HCT116 (cell line): ENCODE measurements around the gene IGFBP4. TPM values are rescaled to one million over a fixed set of nuclear protein-coding genes. Genes with fewer than 3 reads are reported as not detected.
A peak's percentile ranks its signal among the peaks of the same experiment; 100 is the strongest.

Source experiments
- ATAC-seq: fragments of 200-7000 bp; cut with Tn5 transposase; 2 replicates; pipeline ENCODE4 v1.9.1; 2020; ENCODE audit warnings: mild to moderate bottlenecking, moderate library complexity
- BruUV-seq: library from RNA; stranded (reverse); fragments of 400-500 nt; replicated peaks from 2 replicates; lab custom pipeline; 2021; lab: Mats Ljungman, UMichigan
- CTCF ChIA-PET: fragments of 300-600 bp; sonication (Branson Sonifier 250); formaldehyde crosslinking; loops from one replicate; lab custom pipeline; 2021; ENCODE audit warnings: antibody characterized with exemption; lab: Charles Lee
- POLR2A ChIA-PET: fragments of 300-600, 350-600 bp; sonication (Branson Sonifier 250); formaldehyde crosslinking; loops from one replicate; lab custom pipeline; 2021; ENCODE audit warnings: antibody characterized with exemption; lab: Charles Lee
- RAD21 ChIA-PET, 2 experiments: fragments of 300-600 bp; sonication (Branson Sonifier 250); formaldehyde crosslinking; loops; one replicate each; lab custom pipeline; 2023; ENCODE audit warnings: low total read pairs in 2 of 2; ENCODE audit not compliant: uncharacterized antibody in 2 of 2, unreplicated experiment in 2 of 2, low non-redundant PET in 1 of 2; lab: Charles Lee
- DNase-seq: peaks from one replicate; pipeline ENCODE4 v3.0.0-alpha.2; 2010; ENCODE audit warnings: low read depth, low spot score
- H2AFZ ChIP-seq: fragments of 200-600 bp; shearing (Covaris generic), sonication (generic); 2 replicates; pipeline ENCODE4 v1.6.1; 2017; ENCODE audit warnings: low read depth, mixed run types, mixed read lengths, antibody characterized with exemption, low read length; ENCODE audit not compliant: poor library complexity, severe bottlenecking
- H3K27ac ChIP-seq: 2 replicates; pipeline ENCODE4 v1.5.1; 2012; ENCODE audit warnings: low read depth, low read length
- H3K27me3 ChIP-seq: fragments of 200-600 bp; sonication (generic); 2 replicates; pipeline ENCODE4 v1.6.1; 2016; ENCODE audit warnings: mixed run types, low read length, mixed read lengths; ENCODE audit not compliant: insufficient read depth
- H3K36me3 ChIP-seq, 2 experiments: fragments of 200-500 bp in 1 of 2; fragments of 200-600 bp in 1 of 2; sonication (Bioruptor generic) in 1 of 2; sonication (generic) in 1 of 2; 2 replicates each; pipeline versions ENCODE4 v1.5.1 to v1.6.1; 2014 to 2016; ENCODE audit warnings: low read length in 2 of 2, inconsistent platforms in 1 of 2, mixed read lengths in 1 of 2, mixed run types in 1 of 2; ENCODE audit not compliant: insufficient read depth in 2 of 2, control insufficient read depth in 1 of 2
- H3K4me1 ChIP-seq, 2 experiments: fragments of 200-600 bp in 1 of 2; sonication (generic) in 1 of 2; 2 replicates each; pipeline versions ENCODE4 v1.5.1 to v1.6.1; 2012 to 2017; ENCODE audit warnings: low read length in 2 of 2, inconsistent platforms in 1 of 2, mild to moderate bottlenecking in 1 of 2, mixed read lengths in 1 of 2, mixed run types in 1 of 2, moderate library complexity in 1 of 2; ENCODE audit not compliant: insufficient read depth in 2 of 2, control insufficient read depth in 1 of 2
- H3K4me2 ChIP-seq: fragments of 200-600 bp; sonication (generic); 2 replicates; pipeline ENCODE4 v1.6.1; 2017; ENCODE audit warnings: mixed run types, low read length, mixed read lengths
- H3K4me3 ChIP-seq, 2 experiments: fragments of 200-600 bp in 1 of 2; sonication (generic) in 1 of 2; replicated peaks in 1 of 2; 2 replicates each; pipeline ENCODE4 v1.5.1; 2011 to 2016; ENCODE audit warnings: low read length in 2 of 2, control low read depth in 1 of 2, low read depth in 1 of 2, mild to moderate bottlenecking in 1 of 2, mixed read lengths in 1 of 2, mixed run types in 1 of 2
- H3K79me2 ChIP-seq: fragments of 200-600 bp; sonication (generic); 2 replicates; pipeline ENCODE4 v1.6.1; 2017; ENCODE audit warnings: mild to moderate bottlenecking, mixed run types, low read length, moderate library complexity, mixed read lengths; ENCODE audit not compliant: insufficient read depth
- H3K9ac ChIP-seq: fragments of 200-600 bp; sonication (generic); 2 replicates; pipeline ENCODE4 v1.6.1; 2016; ENCODE audit warnings: low read length, mixed read lengths
- H3K9me2 ChIP-seq: fragments of 200-600 bp; sonication (generic), shearing (Covaris generic); 2 replicates; pipeline ENCODE4 v1.6.1; 2017; ENCODE audit warnings: mixed run types, mild to moderate bottlenecking, moderate library complexity; ENCODE audit not compliant: insufficient read depth
- H3K9me3 ChIP-seq, 2 experiments: fragments of 200-500 bp in 1 of 2; fragments of 200-600 bp in 1 of 2; sonication (Bioruptor generic) in 1 of 2; sonication (generic) in 1 of 2; 2 replicates each; pipeline ENCODE4 v1.6.1; 2014 to 2017; ENCODE audit warnings: low read length in 2 of 2, mixed read lengths in 2 of 2, inconsistent platforms in 1 of 2, low read depth in 1 of 2, mild to moderate bottlenecking in 1 of 2, mixed run types in 1 of 2, moderate library complexity in 1 of 2; ENCODE audit not compliant: control insufficient read depth in 1 of 2, insufficient read depth in 1 of 2
- H4K20me1 ChIP-seq: fragments of 200-600 bp; sonication (generic), shearing (Covaris generic); 2 replicates; pipeline ENCODE4 v1.6.1; 2017; ENCODE audit warnings: mixed run types, mild to moderate bottlenecking, moderate library complexity; ENCODE audit not compliant: insufficient read depth
- CBX3 ChIP-seq: IDR thresholded peaks from 2 replicates; pipeline ENCODE4 v1.6.1; 2012; ENCODE audit warnings: low read depth
- CEBPB ChIP-seq: IDR thresholded peaks from 2 replicates; pipeline ENCODE4 v1.6.1; 2012; ENCODE audit warnings: low read depth
- CTCF ChIP-seq, 3 experiments: fragments of 200-600 bp in 1 of 3; sonication (generic) in 1 of 3; IDR thresholded peaks in 2 of 3; conservative IDR thresholded peaks in 1 of 3; 2 replicates each; pipeline ENCODE4 v1.5.1; 2012 to 2017; ENCODE audit warnings: low read depth in 2 of 3, low read length in 2 of 3, antibody characterized with exemption in 1 of 3, borderline replicate concordance in 1 of 3, control low read depth in 1 of 3, mild to moderate bottlenecking in 1 of 3, mixed read lengths in 1 of 3, mixed run types in 1 of 3, moderate library complexity in 1 of 3; ENCODE audit not compliant: insufficient read depth in 1 of 3
- EGR1 ChIP-seq: IDR thresholded peaks from 2 replicates; pipeline ENCODE4 v1.6.1; 2012; ENCODE audit warnings: low read depth
- EZH2 ChIP-seq: fragments of 200-600 bp; sonication (generic); IDR thresholded peaks from 2 replicates; pipeline ENCODE4 v1.6.1; 2017; ENCODE audit warnings: antibody characterized with exemption, mixed run types
- EZH2phosphoT487 ChIP-seq: fragments of 200-600 bp; IDR thresholded peaks from 2 replicates; pipeline ENCODE4 v1.6.1; 2018; ENCODE audit warnings: antibody characterized with exemption, borderline replicate concordance
- FOSL1 ChIP-seq: IDR thresholded peaks from 2 replicates; pipeline ENCODE4 v1.6.1; 2012; ENCODE audit warnings: low read depth
- JUND ChIP-seq: IDR thresholded peaks from 2 replicates; pipeline ENCODE4 v1.6.1; 2012
- POLR2A ChIP-seq: IDR thresholded peaks from 2 replicates; pipeline ENCODE4 v1.7.0; 2011; ENCODE audit warnings: borderline replicate concordance; ENCODE audit not compliant: insufficient read depth, insufficient read length; ENCODE audit errors: extremely low read depth
- POLR2AphosphoS5 ChIP-seq: IDR thresholded peaks from 2 replicates; pipeline ENCODE4 v1.6.1; 2011; ENCODE audit warnings: mild to moderate bottlenecking, low read depth, low read length, moderate library complexity
- RAD21 ChIP-seq: IDR thresholded peaks from 2 replicates; pipeline ENCODE4 v1.6.1; 2012; ENCODE audit warnings: low read depth, mild to moderate bottlenecking
- REST ChIP-seq: IDR thresholded peaks from 2 replicates; pipeline ENCODE4 v1.6.1; 2012; ENCODE audit warnings: low read depth
- SIN3A ChIP-seq: IDR thresholded peaks from 2 replicates; pipeline ENCODE4 v1.6.1; 2012; ENCODE audit warnings: low read depth
- SP1 ChIP-seq: IDR thresholded peaks from 2 replicates; pipeline ENCODE4 v1.6.1; 2012; ENCODE audit warnings: low read depth
- SRF ChIP-seq: IDR thresholded peaks from 2 replicates; pipeline ENCODE4 v1.6.1; 2012; ENCODE audit warnings: low read depth
- YY1 ChIP-seq: IDR thresholded peaks from 2 replicates; pipeline ENCODE4 v1.6.1; 2011; ENCODE audit warnings: low read length, low read depth, moderate library complexity, mild to moderate bottlenecking; ENCODE audit not compliant: insufficient replicate concordance; ENCODE audit errors: extremely low read depth
- ZBTB33 ChIP-seq: IDR thresholded peaks from 2 replicates; pipeline ENCODE4 v1.6.1; 2011; ENCODE audit warnings: mild to moderate bottlenecking, low read length, moderate library complexity; ENCODE audit not compliant: insufficient replicate concordance; ENCODE audit errors: extremely low read depth
- ZFX ChIP-seq: fragments of 450-650 bp; IDR thresholded peaks from 2 replicates; pipeline ENCODE4 v1.6.1; 2017
- ZNF274 ChIP-seq: fragments of 200-500 bp; sonication (Bioruptor generic); IDR thresholded peaks from 2 replicates; pipeline ENCODE4 v1.6.1; 2014; ENCODE audit warnings: mild to moderate bottlenecking, low read depth, low read length, inconsistent platforms
- intact Hi-C: fragments of 100-400 bp; cut with micrococcal nuclease; formaldehyde crosslinking; loops from 2 replicates; pipeline ENCODE4 v1.10.0; 2022
- total RNA-seq: library from RNA; stranded (reverse); gene quantifications from one replicate; pipeline ENCODE4 v1.2.1, GENCODE V29; 2021; ENCODE audit not compliant: unreplicated experiment

Gene IGFBP4
- total RNA-seq, 1 experiment from 2014 or later = 2.0 TPM

- Histone ChIP-seq H4K20me1 (no peaks in the 10 kb centered on the region), H3K4me1 (peaks cover 27 to 50% of the 10 kb centered on the region in 2 experiments), H2AFZ (no peak overlapping the region)
- TF ChIP-seq ZNF274 = no peak
- no peak for TF ChIP-seq CBX3
- TF ChIP-seq EGR1 = no peak
- TF ChIP-seq ZFX = no peak
- no peak for TF ChIP-seq SP1
- TF ChIP-seq YY1 = no peak
- TF ChIP-seq SIN3A = no peak
- no peak for TF ChIP-seq CEBPB
- no peak for TF ChIP-seq FOSL1
- no peak for TF ChIP-seq EZH2
- TF ChIP-seq SRF = no peak
- no peak for TF ChIP-seq ZBTB33
- TF ChIP-seq POLR2AphosphoS5 = no peak
- no peak for TF ChIP-seq EZH2phosphoT487
- TF ChIP-seq REST = no peak
- TF ChIP-seq RAD21 = no peak; the same call in 1 of the 2 replicates
- TF ChIP-seq JUND = no peak
- no peak for TF ChIP-seq POLR2A
- TF ChIP-seq CTCF (IDR thresholded peaks at IDR 0.05 in 2 of 3, conservative IDR thresholded peaks at IDR 0.05 in 1 of 3; ENCODE audit: borderline replicate concordance in 1 of 3, insufficient read depth in 1 of 3, low read depth in 2 of 3, low read length in 2 of 3) = no peak
- TF ChIP-seq, all 23 proteins: peak for 0
- Histone ChIP-seq H3K4me2 (peak overlapping the region; percentile 99), H3K36me3 (peaks cover 13 to 16% of the 10 kb centered on the region in 2 experiments), H3K27me3 (no peaks in the 10 kb centered on the region), H3K79me2 (peaks cover 56% of the 10 kb centered on the region), H3K4me3 (peak overlapping the region; percentile 79 to 80), H3K9ac (peak overlapping the region; percentile 73), H3K9me2 (no peaks in the 10 kb centered on the region), H3K9me3 (no peaks in the 10 kb centered on the region), H3K27ac (peak overlapping the region; percentile 41)
- DNase-seq (no peak), ATAC-seq (no peak)
- POLR2A ChIA-PET = interaction anchor here (3.3 kb wide), 1 partner anchor 12 kb away, joined by 11 read pairs; no protein-coding TSS in a partner anchor
- intact Hi-C loops = no loop called here
- no TSS peak for BruUV-seq
- CTCF ChIA-PET = interaction anchor here (1.4 to 3.0 kb wide), 2 partner anchors 24 to 33 kb away, joined by 4 to 17 read pairs; no protein-coding TSS in a partner anchor
- RAD21 ChIA-PET = interaction anchor here in 1 of 2 experiments (0.7 kb wide), 1 partner anchor 33 kb away, joined by 6 read pairs; no protein-coding TSS in a partner anchor
Observed at GRCh38 chr17:40500190-40500589, 56.9 kb downstream of the IGFBP4 start.
